C1 segment of cervical spinal cord (tissue), 14 donors: Measurements from ENCODE around the gene ITPKA.
"Not testable (repeated sequence)": the region's sequence is repeated elsewhere in the genome, so short reads cannot be mapped to it uniquely, and the experiment has no call there.

ENCODE experiments used
- DNase-seq, 14 donors: peaks; one replicate each; lab custom pipeline; 2025; lab: John Stamatoyannopoulos, UW

ITPKA gene

DNA sequence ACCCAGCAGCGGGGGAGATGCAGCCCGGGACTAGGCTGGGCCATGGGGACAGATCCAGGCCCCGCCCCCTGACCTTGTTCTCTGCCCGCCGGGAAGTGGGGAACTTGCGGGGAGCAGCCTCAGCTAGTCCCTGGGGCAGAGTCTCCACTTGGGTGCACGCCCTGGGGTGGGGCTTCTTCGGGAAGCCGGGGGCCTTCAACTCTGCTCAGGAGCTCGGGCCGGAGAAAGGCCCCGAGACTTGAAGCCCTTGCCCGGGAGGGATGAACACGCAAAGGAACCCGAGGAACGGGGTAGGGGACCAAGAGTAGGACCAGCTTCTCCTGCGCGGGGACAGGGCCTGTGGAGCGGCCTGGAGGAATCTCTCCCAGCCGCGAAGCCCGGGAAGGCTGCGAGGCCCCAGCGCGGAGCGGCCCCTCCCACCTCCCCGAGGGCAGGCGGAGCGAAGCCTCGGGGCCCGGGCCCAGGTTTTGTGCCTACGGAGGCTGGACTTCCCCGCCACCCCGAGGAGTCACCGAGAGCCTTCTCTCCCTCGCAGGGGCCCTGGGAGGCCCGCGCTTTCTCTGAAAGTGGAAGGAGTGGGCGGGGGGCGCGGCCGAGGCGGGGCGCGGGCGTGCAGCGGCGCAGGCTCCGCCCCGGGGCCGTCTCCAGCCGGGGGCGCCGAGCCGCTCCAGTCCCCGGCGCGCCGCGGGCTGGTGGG is at the start of gene ITPKA:
Gene ITPKA, plus strand, starts transcription at position 670 of the 697 bp plus-strand sequence. CDS start 54 bp downstream, outside the sequence.
- DNase-seq, result peak in 10 of 14 donors; percentile 9 to 73 (median 30)

GRCh38 chr15:41445399-41445798 is 48.3 kb upstream of the ITPKA start:
- no peak for DNase-seq

GRCh38 chr15:41462084-41462795 is 31.4 kb upstream of the ITPKA start:
- no peak for DNase-seq

- no peak for DNase-seq
Observed at GRCh38 chr15:41464889-41465580, 28.6 kb upstream of the ITPKA start.

GRCh38 chr15:41465822-41466421 is 27.8 kb upstream of the ITPKA start:
- no peak for DNase-seq

DNA sequence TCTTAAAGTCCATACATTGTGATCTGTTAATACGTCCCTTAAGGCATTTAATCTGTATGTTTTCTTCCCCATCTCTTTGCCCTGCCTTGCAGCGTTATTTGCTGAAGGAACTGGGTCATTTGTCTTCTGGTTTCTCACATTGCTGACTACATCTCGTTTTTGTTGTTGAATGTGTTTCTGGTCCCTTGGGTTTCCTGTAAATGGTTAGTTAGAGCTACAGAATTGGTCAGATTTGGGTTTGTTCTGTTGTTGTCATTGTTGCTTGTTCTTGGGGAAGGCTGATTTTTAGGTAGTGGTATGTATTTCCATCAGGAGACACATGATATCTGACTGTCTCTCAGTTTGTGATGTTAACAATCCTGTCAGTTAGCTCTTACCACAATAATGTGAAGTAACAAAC is 27.0 kb upstream of the ITPKA start:
- DNase-seq, result no peak

DNA sequence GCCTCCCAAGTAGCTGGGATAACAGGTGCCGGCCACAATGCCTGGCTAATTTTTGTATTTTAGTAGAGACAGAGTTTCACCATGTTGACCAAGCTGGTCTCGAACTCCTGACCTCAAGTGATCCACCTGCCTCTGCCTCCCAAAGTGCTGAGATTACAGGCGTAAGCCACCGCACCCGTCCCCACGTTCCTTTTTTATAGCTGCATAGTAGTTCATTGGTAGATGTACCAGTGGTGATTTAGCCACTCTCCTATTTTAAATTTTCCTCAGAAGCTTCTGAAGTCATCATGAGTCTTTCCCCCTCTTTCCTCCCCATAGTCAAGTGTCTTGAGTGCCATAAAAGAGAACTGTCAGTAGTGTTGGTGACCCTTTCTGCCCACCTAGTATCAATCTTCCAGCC is 24.0 kb upstream of the ITPKA start:
- not testable (repeated sequence) for DNase-seq

GRCh38 chr15:41473418-41473817 is 20.3 kb upstream of the ITPKA start:
- no peak for DNase-seq

GRCh38 chr15:41474436-41474835 is 19.2 kb upstream of the ITPKA start:
- DNase-seq, result no peak

- DNase-seq, result no peak
Observed at GRCh38 chr15:41474941-41475340, 18.7 kb upstream of the ITPKA start.

DNA sequence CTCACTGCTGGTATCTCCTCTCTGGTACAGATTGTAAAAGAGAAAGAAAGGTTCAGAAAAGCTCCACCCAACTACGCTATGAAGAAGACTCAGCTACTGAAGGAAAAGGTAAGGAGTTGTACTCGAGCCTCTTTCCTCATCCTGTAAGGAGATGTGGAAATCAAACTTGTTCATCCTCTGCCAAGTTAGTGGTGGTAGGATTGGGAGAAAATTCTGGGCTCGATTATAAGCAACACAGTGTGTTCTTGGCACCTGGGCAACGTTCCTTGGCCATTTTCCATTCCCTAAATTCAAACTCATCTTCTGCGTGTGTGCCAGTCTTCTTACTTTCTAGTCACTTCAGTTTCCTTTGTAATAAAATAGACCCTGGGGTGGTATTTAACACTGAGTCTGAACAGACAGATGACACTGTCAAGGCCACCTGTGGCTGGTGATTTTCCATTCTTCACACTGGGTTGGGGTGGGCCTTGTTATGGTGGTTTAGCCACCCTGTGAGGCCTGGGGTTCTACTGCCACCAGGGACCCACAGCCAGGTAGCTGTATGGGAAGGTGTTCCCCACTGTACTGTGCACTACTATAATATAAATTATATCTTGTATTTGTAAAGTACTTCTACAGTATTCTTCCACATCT is 17.1 kb upstream of the ITPKA start:
- DNase-seq, result no peak

DNA sequence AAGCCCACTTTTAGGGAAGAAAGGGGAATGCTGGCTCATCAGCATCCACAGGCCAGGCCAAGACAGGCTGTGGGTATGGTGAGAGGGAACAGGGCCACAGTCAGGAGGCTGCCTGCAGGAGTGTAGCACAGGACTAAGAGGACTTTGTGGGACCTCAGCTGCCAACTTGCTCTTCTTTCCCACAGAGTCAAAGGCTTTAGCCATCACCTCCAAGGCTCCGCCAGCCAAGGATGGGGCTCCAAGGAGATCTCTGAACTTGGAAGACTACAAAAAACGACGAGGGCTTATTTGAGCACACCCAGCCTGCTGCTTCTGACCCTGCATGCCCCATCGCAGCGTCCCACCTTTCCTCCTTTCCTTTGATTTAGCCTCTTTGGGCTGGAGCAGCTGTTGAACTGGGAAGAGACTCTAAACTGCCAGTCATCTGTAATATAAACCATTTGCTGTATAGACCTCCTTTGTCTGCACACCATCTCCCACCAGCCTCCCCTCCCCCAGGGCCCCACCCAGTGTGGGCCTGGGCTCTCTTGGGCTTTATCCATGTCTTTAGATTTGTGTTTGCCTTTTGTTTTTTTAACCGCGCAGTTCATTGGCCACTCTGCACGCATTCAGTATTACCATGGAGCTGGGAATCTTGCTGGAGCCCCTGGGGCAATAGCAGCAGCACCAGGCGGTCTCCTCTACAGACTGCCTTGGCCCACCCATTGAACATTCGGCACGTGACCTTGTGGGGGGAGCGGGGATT is 13.1 kb upstream of the ITPKA start:
- no peak for DNase-seq

- DNase-seq, result no peak
Observed at GRCh38 chr15:41482110-41482877, 11.4 kb upstream of the ITPKA start.

DNA sequence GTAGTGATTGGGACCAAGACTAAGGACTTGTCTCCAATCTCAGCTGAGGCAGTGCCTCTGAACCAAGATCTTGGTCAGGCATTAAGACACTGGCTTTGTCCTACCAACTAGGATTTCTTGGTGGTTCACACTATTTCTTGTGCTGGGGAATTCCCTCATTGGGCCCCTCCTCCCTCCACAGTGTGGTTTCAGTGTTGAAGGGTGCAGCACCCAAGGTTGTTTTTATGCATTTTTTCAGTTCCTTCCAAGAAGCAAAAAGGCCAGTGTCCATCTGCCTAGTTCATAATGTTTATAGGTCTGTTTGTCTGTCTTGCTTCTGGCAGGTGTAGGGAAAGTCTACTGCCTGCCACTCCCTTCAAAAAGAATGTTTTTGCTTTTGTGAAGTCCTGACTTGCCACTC is 10.6 kb upstream of the ITPKA start:
- no peak for DNase-seq

DNA sequence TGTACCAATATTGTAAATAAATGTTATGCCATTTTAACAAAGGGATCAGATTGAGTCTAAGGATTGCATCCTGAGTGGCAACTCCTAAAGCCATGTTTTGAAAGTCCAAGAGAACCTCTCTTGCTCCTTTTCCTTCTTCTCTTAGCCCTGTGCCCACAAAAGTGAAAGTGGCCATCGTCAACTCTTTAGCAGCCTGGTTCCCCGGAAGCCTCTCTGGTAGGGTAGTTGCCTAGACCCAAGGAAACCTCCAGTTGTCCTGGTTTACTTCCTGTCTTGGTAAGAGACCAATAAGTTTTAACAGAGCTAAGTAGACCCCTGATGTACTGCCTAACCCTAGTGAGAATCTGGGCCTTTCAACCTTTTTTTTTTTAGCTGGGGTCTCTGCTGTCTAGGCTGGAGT is 10.2 kb upstream of the ITPKA start:
- DNase-seq, result no peak

GRCh38 chr15:41484937-41485625 is 8.6 kb upstream of the ITPKA start:
- DNase-seq, result no peak

- DNase-seq, result no peak
Observed at GRCh38 chr15:41486286-41486685, 7.4 kb upstream of the ITPKA start.

- no peak for DNase-seq
Observed at GRCh38 chr15:41487381-41487780, 6.3 kb upstream of the ITPKA start.

DNA sequence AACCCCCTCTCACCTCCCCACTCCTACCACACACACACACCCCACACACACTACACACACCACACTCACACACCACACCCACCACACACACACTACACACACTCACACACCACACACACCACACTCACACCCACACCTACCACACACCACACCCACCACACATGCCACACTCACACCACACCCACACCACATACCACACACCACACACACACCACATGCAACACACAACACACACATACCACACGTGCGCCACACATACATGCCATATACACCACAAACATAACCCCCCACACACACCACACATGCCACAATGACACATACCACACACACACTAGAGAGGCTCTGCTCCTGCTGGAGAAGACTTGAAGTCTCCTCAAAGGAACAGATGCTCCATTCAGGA is 5.9 kb upstream of the ITPKA start:
- DNase-seq, result no peak

GRCh38 chr15:41489641-41490040 is 4.0 kb upstream of the ITPKA start:
- DNase-seq, result no peak
